ENCODE measurements around the gene WDFY4. TPM values are rescaled to one million over a fixed set of nuclear protein-coding genes. Genes with fewer than 3 reads are reported as not detected.

WDFY4 gene
- total and polyA plus RNA-seq, 4 experiments from 2014 or later = 0.29 to 1.00 (median 0.81) TPM; not detected in 1

DNA sequence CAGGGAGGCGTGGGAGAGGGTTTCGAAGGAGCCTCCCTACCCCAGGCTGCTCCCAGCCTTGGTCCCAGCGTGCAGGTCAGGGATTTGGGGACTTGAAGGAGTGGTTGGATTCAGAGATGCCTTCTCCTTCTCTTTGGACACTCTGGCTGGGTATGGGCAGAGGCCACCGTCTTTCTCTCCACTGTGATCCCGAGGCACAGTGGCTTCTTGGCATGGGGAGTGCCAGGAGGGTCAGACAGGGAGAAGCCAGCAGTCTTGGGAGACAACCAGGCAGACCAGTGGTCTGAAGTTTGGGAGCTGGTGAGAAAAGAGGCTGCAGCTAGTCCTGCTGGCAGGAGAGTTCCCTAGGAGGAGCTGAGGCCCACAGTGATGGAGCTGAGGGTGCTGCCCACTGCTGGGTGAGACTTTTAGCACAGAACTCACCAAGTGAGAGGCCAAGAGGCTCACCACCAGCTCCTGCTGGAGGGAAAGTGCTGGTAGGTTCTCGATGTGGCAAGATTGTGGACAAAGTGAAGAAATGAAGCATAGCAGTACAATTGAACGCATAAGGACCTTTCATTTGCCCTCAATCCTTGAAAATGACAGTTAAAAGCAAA lies 35.2 kb upstream of the WDFY4 start:
- POLR2A ChIA-PET (ENCODE audit: partially characterized antibody) = no interaction called here
- no peak overlapping the region for H3K27ac Mint-ChIP-seq

DNA sequence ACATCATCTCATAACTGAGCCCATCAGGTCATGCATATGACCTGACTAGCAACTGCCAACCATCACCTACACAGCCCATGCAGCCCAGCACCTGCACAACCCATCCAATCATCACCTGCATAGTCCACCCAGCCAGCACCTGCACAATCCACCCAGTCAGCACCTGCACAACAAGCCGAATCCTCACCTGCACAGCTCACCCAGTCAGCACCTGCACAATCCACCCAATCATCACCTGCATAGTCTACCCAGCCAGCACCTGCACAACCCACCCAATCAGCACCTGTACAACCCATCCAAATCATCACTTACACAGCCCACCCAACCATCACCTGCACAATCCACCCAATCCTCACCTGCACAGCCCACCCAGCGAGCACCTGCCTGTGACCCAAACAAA lies 33.4 kb upstream of the WDFY4 start:
- Mint-ChIP-seq H3K4me3 (no peak overlapping the region), H3K36me3 (no peaks in the 10 kb centered on the region), H3K27ac (no peak overlapping the region), H3K4me1 (peaks cover 0 to 1% (median under 1%) of the 10 kb centered on the region in 4 donors), H3K9me3 (no peaks in the 10 kb centered on the region), H3K27me3 (peaks cover 1 to 7% of the 10 kb centered on the region in 2 donors)
- no peak overlapping the region for H3K27ac ChIP-seq (ENCODE audit: low read depth, low read length)
- H3K27me3 ChIP-seq (ENCODE audit: insufficient read depth, low read length) = no peaks in the 10 kb centered on the region
- H3K9me3 ChIP-seq (ENCODE audit: control insufficient read depth in 1 of 2, low read length in 2 of 2) = no peaks in the 10 kb centered on the region
- H3K4me3 ChIP-seq (ENCODE audit: low read length in 2 of 2) = no peak overlapping the region
- DNase-seq = no peak
- intact Hi-C loops (cut with micrococcal nuclease) = no loop called here
- ChIA-PET POLR2A (ENCODE audit: partially characterized antibody) (no interaction called here), CTCF (ENCODE audit: partially characterized antibody) (interaction anchor here (1.7 kb wide), 1 partner anchor 288 kb away, joined by 3 read pairs; no protein-coding TSS in a partner anchor)
- H3K36me3 ChIP-seq (ENCODE audit: insufficient read depth, low read length) = no peaks in the 10 kb centered on the region
- H3K4me1 ChIP-seq (ENCODE audit: insufficient read depth, low read length) = peaks cover 6% of the 10 kb centered on the region

More for the DNA sequence above, 35.2 kb upstream of the WDFY4 start:
- H3K9me3 ChIP-seq (ENCODE audit: control insufficient read depth in 1 of 2, low read length in 2 of 2) = no peaks in the 10 kb centered on the region
- no peaks in the 10 kb centered on the region for H3K36me3 ChIP-seq (ENCODE audit: insufficient read depth, low read length)
- no peaks in the 10 kb centered on the region for H3K4me1 Mint-ChIP-seq
- H3K4me3 Mint-ChIP-seq = peak overlapping the region in 1 of 8 donors; percentile 39
- CTCF ChIA-PET (ENCODE audit: partially characterized antibody) = no interaction called here
- H3K9me3 Mint-ChIP-seq = no peaks in the 10 kb centered on the region
- no peak overlapping the region for H3K4me3 ChIP-seq (ENCODE audit: low read length in 2 of 2)
- H3K4me1 ChIP-seq (ENCODE audit: insufficient read depth, low read length) = no peaks in the 10 kb centered on the region
- DNase-seq = no peak
- H3K36me3 Mint-ChIP-seq = no peaks in the 10 kb centered on the region
- H3K27me3 ChIP-seq (ENCODE audit: insufficient read depth, low read length) = no peaks in the 10 kb centered on the region
- intact Hi-C loops (cut with micrococcal nuclease) = no loop called here
- H3K27ac ChIP-seq (ENCODE audit: low read depth, low read length) = no peak overlapping the region
- peaks cover 1 to 5% of the 10 kb centered on the region in 2 donors for H3K27me3 Mint-ChIP-seq

DNA sequence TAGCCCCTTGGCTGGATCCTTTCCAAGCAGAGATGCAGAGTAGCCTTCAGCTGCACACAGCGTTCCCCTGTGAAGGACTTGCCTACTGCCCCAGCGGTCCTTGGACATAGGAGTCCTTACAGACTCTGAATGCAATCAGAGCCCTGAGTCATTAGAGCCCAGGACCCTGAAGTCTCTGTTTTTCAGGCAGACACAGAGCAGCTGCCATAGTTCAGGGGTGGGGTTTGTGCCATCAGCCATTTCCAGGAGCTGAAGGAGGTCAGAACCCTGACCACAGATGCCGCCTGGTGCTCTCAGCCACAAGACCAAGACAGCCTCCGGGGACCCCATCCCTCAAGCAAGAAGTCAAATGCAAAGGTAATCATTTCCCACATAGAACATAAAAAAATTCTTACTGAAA lies 32.8 kb upstream of the WDFY4 start:
- POLR2A ChIA-PET (ENCODE audit: partially characterized antibody) = no interaction called here
- Histone ChIP-seq H3K27me3 (ENCODE audit: insufficient read depth, low read length) (no peaks in the 10 kb centered on the region), H3K9me3 (ENCODE audit: control insufficient read depth in 1 of 2, low read length in 2 of 2) (no peaks in the 10 kb centered on the region), H3K4me1 (ENCODE audit: insufficient read depth, low read length) (peaks cover 11% of the 10 kb centered on the region), H3K4me3 (ENCODE audit: low read length in 2 of 2) (no peak overlapping the region), H3K36me3 (ENCODE audit: insufficient read depth, low read length) (no peaks in the 10 kb centered on the region), H3K27ac (ENCODE audit: low read depth, low read length) (no peak overlapping the region)
- no peaks in the 10 kb centered on the region for H3K36me3 Mint-ChIP-seq
- CTCF ChIA-PET (ENCODE audit: partially characterized antibody) = interaction anchor here (1.7 kb wide), 1 partner anchor 288 kb away, joined by 3 read pairs; no protein-coding TSS in a partner anchor
- H3K4me1 Mint-ChIP-seq = peaks cover 3 to 7% (median 5%) of the 10 kb centered on the region in 4 donors
- DNase-seq = no peak
- H3K4me3 Mint-ChIP-seq = no peak overlapping the region
- H3K27ac Mint-ChIP-seq = no peak overlapping the region
- H3K27me3 Mint-ChIP-seq = peaks cover 4 to 7% of the 10 kb centered on the region in 2 donors
- no peaks in the 10 kb centered on the region for H3K9me3 Mint-ChIP-seq
- intact Hi-C loops (cut with micrococcal nuclease) = no loop called here

DNA sequence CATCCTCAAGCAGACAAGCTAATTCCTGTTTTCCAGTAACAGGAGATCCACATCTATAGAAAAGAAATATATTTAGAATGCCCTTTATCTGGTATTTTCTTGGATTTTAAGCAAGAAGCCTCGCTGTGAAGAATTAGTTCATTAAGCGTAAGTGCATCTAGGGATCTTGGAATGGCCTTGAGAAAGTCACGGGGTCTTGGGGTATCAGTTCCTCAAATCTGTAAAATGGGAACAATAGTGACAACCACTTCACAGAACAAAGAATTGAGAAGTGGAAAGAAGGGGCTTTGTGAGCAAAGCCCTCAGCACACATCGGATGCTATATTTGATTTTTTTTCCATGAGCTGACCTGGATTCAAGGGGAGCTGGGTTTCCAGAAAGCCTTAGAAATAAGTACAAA lies 32.3 kb upstream of the WDFY4 start:
- H3K27ac ChIP-seq (ENCODE audit: low read depth, low read length) = no peak overlapping the region
- H3K27me3 Mint-ChIP-seq = peaks cover 4 to 7% of the 10 kb centered on the region in 2 donors
- no peaks in the 10 kb centered on the region for H3K36me3 Mint-ChIP-seq
- no peaks in the 10 kb centered on the region for H3K36me3 ChIP-seq (ENCODE audit: insufficient read depth, low read length)
- H3K4me3 Mint-ChIP-seq = peak overlapping the region in 1 of 8 donors; percentile 21
- intact Hi-C loops (cut with micrococcal nuclease) = no loop called here
- peaks cover 3 to 8% (median 5%) of the 10 kb centered on the region in 4 donors for H3K4me1 Mint-ChIP-seq
- no peaks in the 10 kb centered on the region for H3K9me3 ChIP-seq (ENCODE audit: control insufficient read depth in 1 of 2, low read length in 2 of 2)
- H3K9me3 Mint-ChIP-seq = no peaks in the 10 kb centered on the region
- ChIA-PET CTCF (ENCODE audit: partially characterized antibody) (interaction anchor here (1.7 kb wide), 1 partner anchor 289 kb away, joined by 3 read pairs; no protein-coding TSS in a partner anchor), POLR2A (ENCODE audit: partially characterized antibody) (no interaction called here)
- H3K4me1 ChIP-seq (ENCODE audit: insufficient read depth, low read length) = peaks cover 12% of the 10 kb centered on the region
- DNase-seq = no peak
- no peaks in the 10 kb centered on the region for H3K27me3 ChIP-seq (ENCODE audit: insufficient read depth, low read length)
- no peak overlapping the region for H3K27ac Mint-ChIP-seq
- no peak overlapping the region for H3K4me3 ChIP-seq (ENCODE audit: low read length in 2 of 2)

DNA sequence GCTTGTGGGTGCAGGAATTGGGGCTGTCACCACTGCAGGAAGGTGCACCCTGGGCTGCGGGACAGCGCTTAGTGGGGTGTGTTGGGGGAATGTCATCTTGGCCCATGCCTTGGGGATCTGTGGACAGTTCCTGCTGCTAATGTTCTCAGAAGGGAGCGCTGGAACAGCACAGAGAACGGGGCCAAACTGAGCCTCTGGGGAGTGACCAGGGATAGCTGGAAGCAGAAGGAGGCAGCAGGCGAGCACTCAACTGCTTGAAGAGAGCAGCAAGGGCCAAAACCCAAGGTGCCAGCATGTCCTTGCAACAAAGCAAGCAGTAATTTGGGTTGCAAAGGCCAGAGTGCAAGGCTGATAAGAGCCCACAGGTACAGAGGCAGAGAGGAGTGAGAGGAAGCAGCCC lies 31.3 kb upstream of the WDFY4 start:
- ChIA-PET CTCF (ENCODE audit: partially characterized antibody) (no interaction called here), POLR2A (ENCODE audit: partially characterized antibody) (no interaction called here)
- Histone ChIP-seq H3K27me3 (ENCODE audit: insufficient read depth, low read length) (no peaks in the 10 kb centered on the region), H3K4me1 (ENCODE audit: insufficient read depth, low read length) (peaks cover 12% of the 10 kb centered on the region), H3K4me3 (ENCODE audit: low read length in 2 of 2) (no peak overlapping the region), H3K9me3 (ENCODE audit: control insufficient read depth in 1 of 2, low read length in 2 of 2) (no peaks in the 10 kb centered on the region), H3K27ac (ENCODE audit: low read depth, low read length) (no peak overlapping the region), H3K36me3 (ENCODE audit: insufficient read depth, low read length) (no peaks in the 10 kb centered on the region)
- Mint-ChIP-seq H3K27me3 (peaks cover 9 to 11% of the 10 kb centered on the region in 2 donors), H3K27ac (no peak overlapping the region), H3K36me3 (no peaks in the 10 kb centered on the region), H3K4me1 (peaks cover 3 to 12% (median 6%) of the 10 kb centered on the region in 4 donors), H3K4me3 (peak overlapping the region in 2 of 8 donors; percentile 32 to 33), H3K9me3 (no peaks in the 10 kb centered on the region)
- intact Hi-C loops (cut with micrococcal nuclease) = no loop called here
- DNase-seq = no peak

DNA sequence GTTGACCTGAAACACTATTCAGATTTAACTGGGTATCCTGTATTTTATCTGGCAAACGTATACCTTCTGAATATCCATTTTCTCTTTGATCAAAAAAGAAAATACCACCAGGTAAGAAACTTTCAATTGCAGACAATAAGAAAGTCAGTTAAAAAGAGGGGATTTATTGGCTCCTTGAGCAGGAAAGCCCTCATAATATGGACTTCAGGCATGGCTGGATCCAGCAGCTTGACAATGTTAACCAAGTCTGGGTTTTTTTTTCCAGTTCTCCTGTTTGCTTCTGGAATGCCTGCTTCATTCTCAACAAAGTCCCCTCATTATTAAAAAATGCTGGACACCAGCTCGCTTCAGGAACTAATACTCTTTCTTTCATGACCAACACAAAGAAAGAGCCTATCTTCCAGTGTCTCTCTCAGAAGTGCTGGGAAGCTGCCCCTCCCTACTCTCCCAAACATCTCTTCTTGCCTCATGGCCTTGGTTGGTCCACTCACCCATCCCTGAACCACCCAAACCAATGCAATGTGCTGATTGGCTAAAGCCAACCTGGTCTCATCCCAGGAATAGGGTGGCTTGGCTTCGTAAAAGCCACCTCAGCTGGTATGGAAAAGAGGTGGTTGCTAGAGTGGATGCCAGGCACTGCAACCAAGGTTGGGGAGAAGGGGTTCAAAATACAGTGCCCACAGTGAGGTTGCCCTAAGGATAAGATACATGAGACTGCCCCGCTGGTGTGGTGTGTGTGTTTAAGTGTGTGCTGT lies 30.6 kb upstream of the WDFY4 start:
- H3K27ac ChIP-seq (ENCODE audit: low read depth, low read length) = no peak overlapping the region
- no peak for DNase-seq
- Mint-ChIP-seq H3K36me3 (no peaks in the 10 kb centered on the region), H3K9me3 (no peaks in the 10 kb centered on the region), H3K4me3 (peak overlapping the region in 1 of 8 donors; percentile 13), H3K27ac (no peak overlapping the region), H3K4me1 (peaks cover 3 to 13% (median 6%) of the 10 kb centered on the region in 4 donors), H3K27me3 (peaks cover 9 to 11% of the 10 kb centered on the region in 2 donors)
- no peaks in the 10 kb centered on the region for H3K36me3 ChIP-seq (ENCODE audit: insufficient read depth, low read length)
- peaks cover 12% of the 10 kb centered on the region for H3K4me1 ChIP-seq (ENCODE audit: insufficient read depth, low read length)
- H3K4me3 ChIP-seq (ENCODE audit: low read length in 2 of 2) = no peak overlapping the region
- POLR2A ChIA-PET (ENCODE audit: partially characterized antibody) = no interaction called here
- intact Hi-C loops (cut with micrococcal nuclease) = no loop called here
- CTCF ChIA-PET (ENCODE audit: partially characterized antibody) = no interaction called here
- no peaks in the 10 kb centered on the region for H3K9me3 ChIP-seq (ENCODE audit: control insufficient read depth in 1 of 2, low read length in 2 of 2)
- H3K27me3 ChIP-seq (ENCODE audit: insufficient read depth, low read length) = no peaks in the 10 kb centered on the region

All from CD4-positive, alpha-beta memory T cell (primary cell).